Gastrocnemius medialis (tissue), 4 donors: Measurements from ENCODE around the gene RPS6KA1. TPM values are rescaled to one million over a fixed set of nuclear protein-coding genes. Genes with fewer than 3 reads are reported as not detected.
"Not testable (repeated sequence)": the region's sequence is repeated elsewhere in the genome, so short reads cannot be mapped to it uniquely, and the experiment has no call there.

Experiments
- ATAC-seq, 2 donors: fragments of 150-250 bp; one replicate each; pipeline ENCODE4 v1.9.1; 2016
- DNase-seq, 2 donors: peaks; one replicate each; pipeline ENCODE4 v3.0.0-alpha.2; 2019
- H3K27ac ChIP-seq, 4 donors: fragments of 200-600 bp; sonication (generic); 1 replicate in 1 of 4; 2 replicates in 3 of 4; pipeline ENCODE4 v1.5.1; 2016 to 2018; ENCODE audit warnings: mild to moderate bottlenecking in 2 of 4, moderate library complexity in 1 of 4
- H3K27me3 ChIP-seq, 3 donors: fragments of 200-600 bp; sonication (generic) in 2 of 3; 1 replicate in 1 of 3; 2 replicates in 2 of 3; pipeline versions ENCODE4 v1.5.1 to v1.6.0; 2016 to 2019; ENCODE audit warnings: mild to moderate bottlenecking in 1 of 3, moderate library complexity in 1 of 3
- H3K36me3 ChIP-seq, 2 donors: fragments of 200-600 bp; sonication (generic) in 1 of 2; one replicate each; pipeline ENCODE4 v1.5.1; 2017 to 2018
- H3K4me1 ChIP-seq, 2 donors: fragments of 200-600 bp; sonication (generic) in 1 of 2; one replicate each; pipeline ENCODE4 v1.5.1; 2016 to 2017; ENCODE audit warnings: mild to moderate bottlenecking in 2 of 2
- H3K4me3 ChIP-seq, 4 donors: fragments of 200-600 bp; sonication (generic) in 3 of 4; 1 replicate in 1 of 4; 2 replicates in 3 of 4; pipeline ENCODE4 v1.5.1; 2016 to 2019; ENCODE audit warnings: mild to moderate bottlenecking in 2 of 4
- H3K9me3 ChIP-seq, 3 donors: fragments of 200-600 bp; sonication (generic) in 2 of 3; 1 replicate in 1 of 3; 2 replicates in 2 of 3; pipeline ENCODE4 v1.5.1; 2016 to 2019
- CTCF ChIP-seq, 5 experiments: fragments of 450-650 bp in 3 of 5; fragments of 200-600 bp in 2 of 5; sonication (generic) in 2 of 5; IDR thresholded peaks in 4 of 5; conservative IDR thresholded peaks in 1 of 5; 1 replicate in 4 of 5; 2 replicates in 1 of 5; pipeline ENCODE4 v1.5.1; 2016 to 2019; ENCODE audit warnings: antibody characterized with exemption in 5 of 5, mild to moderate bottlenecking in 3 of 5, moderate library complexity in 3 of 5
- POLR2A ChIP-seq, 2 donors: fragments of 450-650 bp; IDR thresholded peaks; one replicate each; pipeline ENCODE4 v1.6.1; 2017; ENCODE audit warnings: antibody characterized with exemption in 2 of 2, mild to moderate bottlenecking in 2 of 2, moderate library complexity in 2 of 2
- in situ Hi-C, 4 donors: fragments of 200-750 bp; cut with MboI; loops; one replicate each; pipeline versions ENCODE4 v1.15.0 to v1.8.0; 2017; ENCODE audit warnings: low sequenced_read_pairs in 4 of 4
- intact Hi-C: fragments of 100-400 bp; cut with DNase I; formaldehyde crosslinking; loops from one replicate; pipeline ENCODE4 v1.15.1; 2023; ENCODE audit warnings: low total_unique reads
- total RNA-seq, 4 donors: library from RNA; depleted of rRNA; stranded (reverse); fragments of >200 nt; gene quantifications; one replicate each; pipeline versions ENCODE4 v1.1.0 to v1.2.3, GENCODE V29; 2016

The RPS6KA1 gene
- total RNA-seq, 4 donors from 2014 or later = 1.5 to 3.5 (median 3.0) TPM

- Histone ChIP-seq H3K4me3 (no peak overlapping the region), H3K27me3 (no peaks in the 10 kb centered on the region), H3K9me3 (no peaks in the 10 kb centered on the region), H3K27ac (no peak overlapping the region), H3K4me1 (no peaks in the 10 kb centered on the region), H3K36me3 (no peaks in the 10 kb centered on the region)
- intact Hi-C loops (no loop called here), in situ Hi-C loops (loop anchor here in 3 of 4 donors (10.0 kb wide), 2 partner anchors 68 to 188 kb away; no protein-coding TSS in a partner anchor)
- no peak for ATAC-seq
- TF ChIP-seq POLR2A (IDR thresholded peaks at IDR 0.05) (no peak), CTCF (IDR thresholded peaks at IDR 0.05 in 4 of 5, conservative IDR thresholded peaks at IDR 0.05 in 1 of 5) (no peak)
- DNase-seq = no peak
Measured at GRCh38 chr1:26607186-26607585, 77.6 kb downstream of the RPS6KA1 start.

- Histone ChIP-seq H3K4me3 (no peak overlapping the region), H3K27ac (no peak overlapping the region), H3K4me1 (no peaks in the 10 kb centered on the region), H3K9me3 (no peaks in the 10 kb centered on the region), H3K36me3 (no peaks in the 10 kb centered on the region), H3K27me3 (no peaks in the 10 kb centered on the region)
- no peak for ATAC-seq
- no peak for TF ChIP-seq CTCF (IDR thresholded peaks at IDR 0.05 in 4 of 5, conservative IDR thresholded peaks at IDR 0.05 in 1 of 5)
- intact Hi-C loops = no loop called here
- DNase-seq = no peak
- in situ Hi-C loops = loop anchor here in 3 of 4 donors (10.0 kb wide), 2 partner anchors 66 to 186 kb away; no protein-coding TSS in a partner anchor
Measured at GRCh38 chr1:26608895-26609294, 79.3 kb downstream of the RPS6KA1 start.

- ATAC-seq (no peak), DNase-seq (no peak)
- no peaks in the 10 kb centered on the region for H3K9me3 ChIP-seq
- in situ Hi-C loops (no loop called here), intact Hi-C loops (no loop called here)
- no peaks in the 10 kb centered on the region for H3K36me3 ChIP-seq
- no peak overlapping the region for H3K4me3 ChIP-seq
- H3K4me1 ChIP-seq = no peaks in the 10 kb centered on the region
- no peaks in the 10 kb centered on the region for H3K27me3 ChIP-seq
- TF ChIP-seq CTCF (IDR thresholded peaks at IDR 0.05 in 4 of 5, conservative IDR thresholded peaks at IDR 0.05 in 1 of 5) (no peak), POLR2A (IDR thresholded peaks at IDR 0.05) (no peak)
- H3K27ac ChIP-seq = no peak overlapping the region
Measured at GRCh38 chr1:26610781-26611180, 81.2 kb downstream of the RPS6KA1 start.

GRCh38 chr1:26612627-26613026, 83.1 kb downstream of the RPS6KA1 start:
- intact Hi-C loops = not testable (repeated sequence)

GRCh38 chr1:26614655-26615411, 85.3 kb downstream of the RPS6KA1 start:
- in situ Hi-C loops = no loop called here
- Histone ChIP-seq H3K27me3 (no peaks in the 10 kb centered on the region), H3K4me3 (no peak overlapping the region), H3K4me1 (peaks cover 8 to 11% of the 10 kb centered on the region in 2 donors), H3K27ac (no peak overlapping the region), H3K36me3 (no peaks in the 10 kb centered on the region), H3K9me3 (no peaks in the 10 kb centered on the region)
- ATAC-seq (no peak), DNase-seq (no peak)
- TF ChIP-seq POLR2A (IDR thresholded peaks at IDR 0.05) = no peak
- no peak for TF ChIP-seq CTCF (IDR thresholded peaks at IDR 0.05 in 4 of 5, conservative IDR thresholded peaks at IDR 0.05 in 1 of 5)
- intact Hi-C loops = no loop called here

More at GRCh38 chr1:26612627-26613026, 83.1 kb downstream of the RPS6KA1 start:
- DNase-seq, ATAC-seq, H3K36me3 ChIP-seq, H3K27me3 ChIP-seq, in situ Hi-C loops, H3K4me1 ChIP-seq, H3K27ac ChIP-seq, H3K4me3 ChIP-seq, H3K9me3 ChIP-seq: not testable (repeated sequence)
